ENCODE results near the gene PLD6.
"Not testable (repeated sequence)": the region's sequence is repeated elsewhere in the genome, so short reads cannot be mapped to it uniquely, and the experiment has no call there.

Gene PLD6

GRCh38 chr17:17164676-17165075 lies 41.5 kb downstream of the PLD6 start:
- no peak for DNase-seq (ENCODE audit: low read depth)
- H3K4me3 ChIP-seq (replicated peaks; ENCODE audit: low read depth, low read length), result no peak overlapping the region
- TF ChIP-seq, protein P1, sequence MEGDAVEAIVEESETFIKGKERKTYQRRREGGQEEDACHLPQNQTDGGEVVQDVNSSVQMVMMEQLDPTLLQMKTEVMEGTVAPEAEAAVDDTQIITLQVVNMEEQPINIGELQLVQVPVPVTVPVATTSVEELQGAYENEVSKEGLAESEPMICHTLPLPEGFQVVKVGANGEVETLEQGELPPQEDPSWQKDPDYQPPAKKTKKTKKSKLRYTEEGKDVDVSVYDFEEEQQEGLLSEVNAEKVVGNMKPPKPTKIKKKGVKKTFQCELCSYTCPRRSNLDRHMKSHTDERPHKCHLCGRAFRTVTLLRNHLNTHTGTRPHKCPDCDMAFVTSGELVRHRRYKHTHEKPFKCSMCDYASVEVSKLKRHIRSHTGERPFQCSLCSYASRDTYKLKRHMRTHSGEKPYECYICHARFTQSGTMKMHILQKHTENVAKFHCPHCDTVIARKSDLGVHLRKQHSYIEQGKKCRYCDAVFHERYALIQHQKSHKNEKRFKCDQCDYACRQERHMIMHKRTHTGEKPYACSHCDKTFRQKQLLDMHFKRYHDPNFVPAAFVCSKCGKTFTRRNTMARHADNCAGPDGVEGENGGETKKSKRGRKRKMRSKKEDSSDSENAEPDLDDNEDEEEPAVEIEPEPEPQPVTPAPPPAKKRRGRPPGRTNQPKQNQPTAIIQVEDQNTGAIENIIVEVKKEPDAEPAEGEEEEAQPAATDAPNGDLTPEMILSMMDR (IDR thresholded peaks at IDR 0.05; ENCODE audit: low read length, missing control alignments), result no peak

DNA sequence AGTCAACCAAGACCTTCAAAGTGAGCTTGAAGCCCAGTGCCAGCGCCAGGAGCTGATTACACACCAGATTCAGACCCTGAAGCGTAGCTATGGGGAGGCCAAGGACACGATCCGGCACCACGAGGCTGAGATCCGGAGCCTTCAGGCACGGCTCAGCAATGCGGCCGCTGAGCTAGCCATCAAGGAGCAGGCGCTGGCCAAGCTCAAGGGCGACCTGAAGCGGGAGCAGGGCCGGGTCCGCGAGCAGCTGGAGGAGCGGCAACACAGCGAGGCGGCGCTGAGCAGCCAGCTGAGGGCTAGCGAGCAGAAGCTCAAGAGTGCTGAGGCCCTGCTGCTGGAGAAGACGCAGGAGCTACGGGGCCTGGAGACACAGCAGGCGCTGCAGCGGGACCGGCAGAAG lies 42.0 kb downstream of the PLD6 start:
- DNase-seq (ENCODE audit: low read depth), result no peak
- no peak overlapping the region for H3K4me3 ChIP-seq (replicated peaks; ENCODE audit: low read depth, low read length)
- TF ChIP-seq, protein P1 (IDR thresholded peaks at IDR 0.05; ENCODE audit: low read length, missing control alignments), result no peak

GRCh38 chr17:17161759-17162158 lies 44.4 kb downstream of the PLD6 start:
- DNase-seq (ENCODE audit: low read depth), result no peak
- TF ChIP-seq, protein P1 (IDR thresholded peaks at IDR 0.05; ENCODE audit: low read length, missing control alignments), result no peak

DNA sequence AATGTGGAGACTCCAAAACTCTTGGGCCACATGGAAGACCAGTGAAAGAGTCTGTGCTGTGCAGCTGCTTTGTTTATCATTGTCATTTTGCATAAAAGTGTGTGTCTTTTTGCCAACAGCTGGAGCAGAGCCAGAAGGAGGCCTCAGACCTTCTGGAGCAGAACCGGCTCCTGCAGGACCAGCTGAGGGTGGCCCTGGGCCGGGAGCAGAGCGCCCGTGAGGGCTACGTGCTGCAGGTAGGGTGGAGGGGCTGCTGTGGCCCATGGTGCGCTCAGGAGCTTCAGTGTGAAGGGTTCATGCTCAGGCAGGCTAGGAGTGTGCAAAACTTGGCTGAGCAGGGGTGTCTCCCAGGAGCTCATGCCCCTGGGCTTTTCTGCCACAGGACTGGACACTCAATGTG lies 45.0 kb downstream of the PLD6 start:
- H3K4me3 ChIP-seq (replicated peaks; ENCODE audit: low read depth, low read length), result no peak overlapping the region
- DNase-seq (ENCODE audit: low read depth), result no peak
- TF ChIP-seq, protein P1 (IDR thresholded peaks at IDR 0.05; ENCODE audit: low read length, missing control alignments), result no peak

More at GRCh38 chr17:17161759-17162158, 44.4 kb downstream of the PLD6 start:
- no peak overlapping the region for H3K4me3 ChIP-seq (replicated peaks; ENCODE audit: low read depth, low read length)

DNA sequence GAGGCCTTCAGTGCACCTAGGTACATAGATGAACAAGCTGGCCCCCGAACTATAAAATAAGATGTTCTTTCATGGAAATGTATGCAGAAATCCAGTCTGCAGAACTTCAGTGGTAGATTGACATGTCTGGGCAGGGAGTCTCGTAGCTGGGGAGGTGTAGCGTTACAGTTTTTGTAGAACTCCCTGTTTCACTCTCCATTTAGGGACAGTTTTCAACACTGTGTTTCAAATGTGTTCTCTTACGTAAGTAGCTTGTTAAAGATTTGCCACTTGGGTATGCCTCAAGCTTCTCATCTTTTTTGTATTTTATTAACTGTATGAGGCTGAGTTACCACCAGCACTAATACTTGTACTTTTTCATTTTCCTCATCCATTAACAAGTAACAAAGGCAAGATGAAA lies 46.6 kb downstream of the PLD6 start:
- DNase-seq (ENCODE audit: low read depth), result no peak
- no peak overlapping the region for H3K4me3 ChIP-seq (replicated peaks; ENCODE audit: low read depth, low read length)
- TF ChIP-seq, protein P1 (IDR thresholded peaks at IDR 0.05; ENCODE audit: low read length, missing control alignments), result no peak

- not testable (repeated sequence) for H3K4me3 ChIP-seq (replicated peaks; ENCODE audit: low read depth, low read length)
These were observed 47.6 kb downstream of the PLD6 start for GRCh38 chr17:17158506-17158905.

DNA sequence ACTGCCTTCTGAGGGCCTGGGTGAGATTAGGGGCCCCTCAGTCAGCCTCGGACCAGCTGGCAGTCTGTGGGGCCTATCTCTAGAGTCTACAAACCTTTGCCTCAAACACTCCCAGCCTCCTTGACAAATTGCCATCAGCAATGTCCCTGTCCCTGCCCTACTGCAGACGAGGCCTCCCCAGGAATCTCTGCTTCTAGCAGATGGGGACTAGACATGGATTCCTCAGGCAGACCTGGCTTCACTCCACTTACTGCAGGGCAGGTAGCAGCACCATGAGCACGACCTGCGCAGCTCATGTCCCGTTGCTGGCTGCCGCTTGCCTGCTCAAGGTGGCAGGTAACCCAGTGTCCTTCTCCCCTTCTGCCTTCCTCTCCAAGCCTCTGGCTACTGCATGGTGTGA lies 49.1 kb downstream of the PLD6 start:
- TF ChIP-seq, protein P1 (IDR thresholded peaks at IDR 0.05; ENCODE audit: low read length, missing control alignments), result no peak
- DNase-seq (ENCODE audit: low read depth), result no peak
- no peak overlapping the region for H3K4me3 ChIP-seq (replicated peaks; ENCODE audit: low read depth, low read length)

More at GRCh38 chr17:17158506-17158905, 47.6 kb downstream of the PLD6 start:
- DNase-seq (ENCODE audit: low read depth), result not testable (repeated sequence)

All from fibroblast of pulmonary artery (primary cell).